Peyer's patch (tissue), 4 donors: ENCODE results near the gene SLC66A2. TPM values are rescaled to one million over a fixed set of nuclear protein-coding genes. Genes with fewer than 3 reads are reported as not detected.

Source experiments
- DNase-seq, 3 donors: peaks; one replicate each; pipeline ENCODE4 v3.0.0-alpha.2; 2017 to 2019
- H3K27ac ChIP-seq, 4 donors: fragments of 200-600 bp; sonication (generic); one replicate each; pipeline ENCODE4 v1.5.1; 2016 to 2019
- H3K27me3 ChIP-seq, 2 donors: fragments of 200-600 bp; sonication (generic); one replicate each; pipeline ENCODE4 v1.5.1; 2019
- H3K36me3 ChIP-seq, 3 donors: fragments of 200-600 bp; sonication (generic); one replicate each; pipeline ENCODE4 v1.5.1; 2016 to 2019
- H3K4me1 ChIP-seq, 4 donors: fragments of 200-600 bp; sonication (generic); one replicate each; pipeline ENCODE4 v1.5.1; 2016 to 2019
- H3K4me3 ChIP-seq, 4 donors: fragments of 200-600 bp; sonication (generic); 1 replicate in 3 of 4; 2 replicates in 1 of 4; pipeline ENCODE4 v1.5.1; 2016 to 2019; ENCODE audit warnings: mild to moderate bottlenecking in 1 of 4
- H3K9me3 ChIP-seq, 4 donors: fragments of 200-600 bp; sonication (generic); one replicate each; pipeline ENCODE4 v1.5.1; 2016 to 2019; ENCODE audit warnings: mild to moderate bottlenecking in 1 of 4
- CTCF ChIP-seq, 6 experiments: fragments of 450-650 bp in 4 of 6; fragments of 200-600 bp in 2 of 6; sonication (generic) in 1 of 6; IDR thresholded peaks; one replicate each; pipeline ENCODE4 v1.5.1; 2017 to 2019; ENCODE audit warnings: antibody characterized with exemption in 6 of 6, mild to moderate bottlenecking in 3 of 6, moderate library complexity in 1 of 6
- POLR2A ChIP-seq, 2 donors: fragments of 450-650 bp; IDR thresholded peaks; one replicate each; pipeline ENCODE4 v1.5.1; 2017; ENCODE audit warnings: antibody characterized with exemption in 2 of 2, mild to moderate bottlenecking in 2 of 2, moderate library complexity in 2 of 2
- total RNA-seq, 4 donors: library from RNA; depleted of rRNA; stranded (reverse); fragments of >200 nt; gene quantifications; one replicate each; pipeline ENCODE4 v1.1.0, GENCODE V29; 2016

The SLC66A2 gene
- total RNA-seq, 4 donors from 2014 or later: 28.0 to 41.4 (median 34.9) TPM

GRCh38 chr18:79875531-79875919 lies 75.9 kb downstream of the SLC66A2 start:
- H3K27me3 ChIP-seq: no peaks in the 10 kb centered on the region
- no peak overlapping the region for H3K4me3 ChIP-seq

GRCh38 chr18:79874553-79875530 lies 76.6 kb downstream of the SLC66A2 start:
- H3K9me3 ChIP-seq: no peaks in the 10 kb centered on the region
- DNase-seq: no peak
- no peaks in the 10 kb centered on the region for H3K4me1 ChIP-seq
- H3K27ac ChIP-seq: no peak overlapping the region
- TF ChIP-seq CTCF (IDR thresholded peaks at IDR 0.05): no peak
- no peak overlapping the region for H3K4me3 ChIP-seq
- no peaks in the 10 kb centered on the region for H3K36me3 ChIP-seq
- no peaks in the 10 kb centered on the region for H3K27me3 ChIP-seq

More at GRCh38 chr18:79875531-79875919, 75.9 kb downstream of the SLC66A2 start:
- H3K9me3 ChIP-seq: no peaks in the 10 kb centered on the region
- DNase-seq: no peak
- H3K36me3 ChIP-seq: no peaks in the 10 kb centered on the region
- TF ChIP-seq POLR2A (IDR thresholded peaks at IDR 0.05) (no peak), CTCF (IDR thresholded peaks at IDR 0.05) (no peak)
- no peaks in the 10 kb centered on the region for H3K4me1 ChIP-seq
- H3K27ac ChIP-seq: no peak overlapping the region

DNA sequence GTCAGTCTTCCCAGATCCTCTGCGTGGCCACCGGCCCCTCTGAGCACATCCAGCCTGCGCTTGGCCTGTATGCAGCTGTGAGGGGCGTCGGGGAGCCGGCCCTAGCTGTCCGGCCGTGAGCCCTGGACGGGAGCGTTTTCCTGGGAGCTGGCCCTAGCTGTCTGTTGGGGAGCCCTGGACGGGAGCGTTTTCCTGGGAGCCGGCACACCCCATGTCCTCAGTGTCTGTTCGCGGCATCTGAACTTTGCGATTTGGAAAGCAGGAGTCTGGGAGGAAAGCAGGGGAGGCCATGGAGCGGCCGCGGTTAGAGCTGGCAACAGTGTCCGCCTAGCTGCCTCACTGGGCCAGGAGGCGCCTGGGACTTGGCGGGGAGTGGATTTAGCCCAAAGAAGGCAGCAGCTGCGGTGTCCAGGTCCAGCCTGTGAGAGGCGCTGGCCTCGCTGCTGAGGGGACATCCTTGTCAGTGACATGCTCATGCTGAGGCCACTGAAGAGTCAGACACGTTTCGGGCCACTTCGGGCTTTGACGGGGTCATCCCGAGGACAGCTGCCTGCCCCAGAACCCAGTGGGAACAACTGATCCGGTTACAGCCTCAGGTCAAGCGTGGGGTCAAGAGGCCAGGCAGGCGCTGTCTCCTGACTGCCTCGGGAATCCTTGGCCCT lies 77.9 kb downstream of the SLC66A2 start:
- no peaks in the 10 kb centered on the region for H3K9me3 ChIP-seq
- no peak overlapping the region for H3K4me3 ChIP-seq
- H3K27ac ChIP-seq: no peak overlapping the region
- DNase-seq: no peak
- H3K36me3 ChIP-seq: no peaks in the 10 kb centered on the region
- no peaks in the 10 kb centered on the region for H3K27me3 ChIP-seq
- TF ChIP-seq CTCF (IDR thresholded peaks at IDR 0.05) (no peak), POLR2A (IDR thresholded peaks at IDR 0.05) (no peak)
- no peaks in the 10 kb centered on the region for H3K4me1 ChIP-seq

GRCh38 chr18:79872527-79873444 lies 78.7 kb downstream of the SLC66A2 start:
- Histone ChIP-seq H3K36me3 (no peaks in the 10 kb centered on the region), H3K4me3 (no peak overlapping the region), H3K9me3 (no peaks in the 10 kb centered on the region), H3K27ac (no peak overlapping the region), H3K27me3 (no peaks in the 10 kb centered on the region), H3K4me1 (no peaks in the 10 kb centered on the region)
- DNase-seq: no peak
- TF ChIP-seq POLR2A (IDR thresholded peaks at IDR 0.05): no peak

GRCh38 chr18:79871481-79872091 lies 79.9 kb downstream of the SLC66A2 start:
- Histone ChIP-seq H3K36me3 (no peaks in the 10 kb centered on the region), H3K9me3 (no peaks in the 10 kb centered on the region), H3K4me1 (no peaks in the 10 kb centered on the region), H3K27ac (no peak overlapping the region), H3K4me3 (no peak overlapping the region), H3K27me3 (no peaks in the 10 kb centered on the region)
- peak in 1 of 3 donors; percentile 26 for DNase-seq
- TF ChIP-seq POLR2A (IDR thresholded peaks at IDR 0.05): no peak
- no peak for TF ChIP-seq CTCF (IDR thresholded peaks at IDR 0.05)
